NCI-H748 (cell line): ENCODE results near the gene OPRL1.
A peak's percentile ranks its signal among the peaks of the same experiment; 100 is the strongest.
"Not testable (repeated sequence)": the region's sequence is repeated elsewhere in the genome, so short reads cannot be mapped to it uniquely, and the experiment has no call there.

Experiments
- DNase-seq: peaks from one replicate; lab custom pipeline; 2025; ENCODE audit not compliant: unreplicated experiment; lab: John Stamatoyannopoulos, UW

Gene OPRL1

DNA sequence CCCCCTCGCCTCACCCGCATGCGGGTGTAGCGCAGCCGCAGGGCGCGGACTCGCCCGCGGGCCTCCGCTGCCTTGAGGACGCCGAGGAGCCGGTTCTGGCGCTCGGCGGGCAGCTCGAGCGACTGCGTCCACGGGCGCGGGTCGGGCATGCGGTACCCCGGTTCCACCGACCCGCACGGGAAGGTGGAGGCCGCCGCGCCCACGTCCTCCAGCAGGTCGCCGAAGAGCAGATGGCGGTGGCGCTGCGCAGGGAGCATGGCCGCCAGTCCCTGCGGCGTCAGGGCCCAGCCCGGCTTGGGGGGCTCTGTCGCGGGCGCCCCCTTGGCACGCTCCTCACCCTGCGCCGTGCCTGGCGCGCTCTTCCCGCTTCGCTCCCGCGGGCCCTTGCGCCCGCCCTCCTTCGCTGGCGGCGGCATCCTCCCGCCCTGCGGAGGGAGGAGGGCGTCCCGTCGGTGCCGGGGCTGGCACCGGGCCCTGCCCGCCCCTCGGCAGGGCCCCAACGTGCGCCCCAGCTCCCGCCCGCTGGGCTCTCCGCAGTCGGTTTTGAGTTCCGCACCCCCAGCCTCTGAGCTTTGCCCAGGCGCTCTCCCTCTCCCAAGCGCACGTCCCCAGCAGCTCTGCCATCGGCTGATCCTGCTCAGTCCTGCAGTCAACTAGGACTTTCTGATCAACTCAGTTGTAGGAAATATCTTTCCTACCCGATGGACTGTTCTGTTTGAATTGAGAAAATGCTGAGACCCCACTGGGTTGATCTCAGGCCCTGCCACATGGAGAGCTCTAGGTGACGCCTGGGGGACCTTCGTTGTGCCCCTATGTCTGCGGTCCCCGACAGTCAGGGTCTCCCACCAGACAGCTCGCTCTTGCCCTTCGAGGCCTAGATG is 4.2 kb downstream of the OPRL1 start, which contains the start of gene LKAAEAR1:
LKAAEAR1 (minus strand) TSS at position 595 of the 881 bp plus-strand sequence; CDS start at position 416, 179 bp downstream.
- DNase-seq: peak; percentile 38

DNA sequence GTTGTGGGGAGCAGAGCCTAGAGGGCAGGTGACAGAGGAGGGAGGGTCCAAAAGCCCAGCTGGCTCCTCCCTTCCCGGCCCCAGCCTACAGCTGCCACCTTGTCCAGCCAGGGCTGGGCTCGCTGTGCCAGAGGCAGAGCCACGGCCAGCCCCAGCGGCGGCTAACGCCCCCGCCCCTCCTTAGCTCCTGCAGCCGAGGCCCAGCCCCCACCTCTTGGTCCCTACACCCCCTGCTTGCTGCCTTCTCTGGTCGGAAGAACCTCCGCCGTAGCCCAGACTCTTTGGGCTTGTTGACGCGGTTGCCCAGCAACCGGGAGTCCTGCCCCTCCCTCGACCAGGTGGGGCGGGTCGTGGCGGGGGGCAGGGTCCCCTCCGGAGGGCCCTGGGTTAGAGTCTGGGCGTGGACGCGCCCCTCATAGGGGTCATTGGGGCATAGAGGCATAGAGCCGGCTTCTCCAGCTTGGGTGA is 4.8 kb downstream of the OPRL1 start:
- DNase-seq: peak; percentile 59

DNA sequence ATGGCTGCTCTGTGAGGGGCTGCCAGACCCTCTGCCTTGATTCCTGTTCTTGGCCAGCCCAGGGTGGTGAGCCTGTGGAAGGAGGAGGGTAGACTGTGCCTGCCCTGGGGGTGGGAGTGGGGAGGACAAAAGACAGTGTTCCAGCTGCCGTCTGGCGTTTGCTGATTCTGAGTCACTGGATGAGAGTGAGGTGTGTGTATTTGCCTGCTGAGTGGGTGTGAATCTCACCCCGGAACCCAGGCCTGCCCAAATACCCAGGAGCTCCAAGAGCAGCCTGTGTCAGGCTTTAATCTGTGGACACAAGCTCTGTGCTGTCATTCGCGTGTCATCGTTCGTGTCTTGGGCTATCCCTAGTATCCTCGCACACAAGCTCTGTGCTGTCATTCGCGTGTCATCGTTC is 6.9 kb downstream of the OPRL1 start:
- no peak for DNase-seq

DNA sequence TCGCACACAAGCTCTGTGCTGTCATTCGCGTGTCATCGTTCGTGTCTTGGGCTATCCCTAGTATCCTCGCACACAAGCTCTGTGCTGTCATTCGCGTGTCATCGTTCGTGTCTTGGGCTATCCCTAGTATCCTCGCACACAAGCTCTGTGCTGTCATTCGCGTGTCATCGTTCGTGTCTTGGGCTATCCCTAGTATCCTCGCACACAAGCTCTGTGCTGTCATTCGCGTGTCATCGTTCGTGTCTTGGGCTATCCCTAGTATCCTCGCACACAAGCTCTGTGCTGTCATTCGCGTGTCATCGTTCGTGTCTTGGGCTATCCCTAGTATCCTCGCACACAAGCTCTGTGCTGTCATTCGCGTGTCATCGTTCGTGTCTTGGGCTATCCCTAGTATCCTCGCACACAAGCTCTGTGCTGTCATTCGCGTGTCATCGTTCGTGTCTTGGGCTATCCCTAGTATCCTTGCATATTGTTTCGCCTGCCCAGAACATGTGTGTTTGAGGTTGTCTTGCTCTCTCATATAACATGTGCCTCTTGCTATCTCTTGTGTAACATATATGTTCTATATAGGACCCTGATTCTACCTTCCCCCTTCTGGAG is 7.4 kb downstream of the OPRL1 start:
- not testable (repeated sequence) for DNase-seq

DNA sequence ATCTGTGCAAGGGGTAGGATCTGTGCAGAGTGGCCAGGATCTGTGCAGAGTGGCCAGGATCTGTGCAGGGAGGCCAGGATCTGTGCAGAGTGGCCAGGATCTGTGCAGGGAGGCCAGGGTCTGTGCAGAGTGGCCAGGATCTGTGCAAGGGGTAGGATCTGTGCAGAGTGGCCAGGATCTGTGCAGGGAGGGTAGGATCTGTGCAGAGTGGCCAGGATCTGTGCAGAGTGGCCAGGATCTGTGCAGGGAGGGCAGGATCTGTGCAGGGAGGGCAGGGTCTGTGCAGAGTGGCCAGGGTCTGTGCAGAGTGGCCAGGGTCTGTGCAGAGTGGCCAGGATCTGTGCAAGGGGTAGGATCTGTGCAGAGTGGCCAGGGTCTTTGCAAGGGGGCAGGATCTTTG is 8.7 kb downstream of the OPRL1 start:
- not testable (repeated sequence) for DNase-seq

DNA sequence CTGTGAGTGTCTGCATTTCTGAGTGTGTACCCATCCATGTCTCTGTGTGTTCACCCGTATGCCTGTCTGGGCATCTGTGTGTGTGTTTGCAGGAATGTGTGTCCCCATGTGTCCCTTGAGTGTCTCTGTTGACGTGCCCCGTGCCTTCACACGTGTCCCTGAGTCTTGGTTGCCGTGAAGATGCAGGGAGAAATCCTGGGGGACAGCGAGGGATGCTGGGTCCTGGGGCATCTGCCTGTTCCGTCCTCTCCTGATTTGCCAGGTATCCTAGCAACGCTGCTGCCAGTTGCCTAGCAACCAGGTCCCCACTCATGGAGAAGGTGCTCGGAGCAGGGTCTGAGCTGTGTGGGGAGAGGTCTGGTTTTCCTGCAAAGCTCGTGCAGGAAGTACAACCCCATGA is 10.3 kb downstream of the OPRL1 start:
- peak; percentile 71 for DNase-seq

DNA sequence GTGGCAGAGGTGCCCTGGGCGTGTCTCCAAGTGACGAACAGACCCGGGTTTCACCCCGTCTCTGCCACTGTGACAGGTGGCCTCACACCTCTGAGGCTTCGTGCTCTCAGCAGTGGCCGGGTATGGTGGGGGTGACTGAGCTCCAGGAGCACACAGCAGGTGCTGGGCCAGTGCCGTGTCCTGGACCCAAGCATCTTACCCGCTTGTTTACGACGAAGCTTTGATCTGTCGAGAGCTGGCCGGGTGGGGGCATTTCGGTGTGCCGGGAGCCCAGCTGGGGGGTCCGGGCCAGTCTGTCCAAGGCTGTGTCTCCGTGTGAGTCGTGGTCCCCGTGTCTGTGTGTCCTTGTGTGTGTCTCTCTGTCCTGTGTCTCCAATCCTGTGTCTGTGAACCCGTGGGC is 11.5 kb downstream of the OPRL1 start:
- DNase-seq: no peak

DNA sequence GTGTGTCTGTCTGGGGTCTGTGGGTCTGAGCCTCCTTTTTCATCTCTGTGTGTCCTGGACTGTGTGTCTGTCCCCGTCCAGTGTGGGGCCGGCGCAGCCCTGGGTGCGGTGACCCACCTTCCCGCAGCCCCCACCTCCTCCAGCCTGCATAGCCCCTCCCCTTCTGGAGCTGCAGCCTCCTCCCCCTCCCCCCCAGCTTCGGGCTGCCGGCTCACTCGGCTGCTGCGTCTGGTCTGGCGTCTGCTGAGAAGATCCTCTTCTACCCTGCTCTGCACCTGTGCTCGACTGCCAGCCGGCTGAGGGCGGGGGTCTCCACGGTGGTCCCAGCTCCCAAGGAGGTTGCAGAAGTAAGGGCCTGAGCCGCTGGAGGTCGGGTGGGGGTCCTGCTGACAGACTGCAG is 11.9 kb downstream of the OPRL1 start:
- no peak for DNase-seq

DNA sequence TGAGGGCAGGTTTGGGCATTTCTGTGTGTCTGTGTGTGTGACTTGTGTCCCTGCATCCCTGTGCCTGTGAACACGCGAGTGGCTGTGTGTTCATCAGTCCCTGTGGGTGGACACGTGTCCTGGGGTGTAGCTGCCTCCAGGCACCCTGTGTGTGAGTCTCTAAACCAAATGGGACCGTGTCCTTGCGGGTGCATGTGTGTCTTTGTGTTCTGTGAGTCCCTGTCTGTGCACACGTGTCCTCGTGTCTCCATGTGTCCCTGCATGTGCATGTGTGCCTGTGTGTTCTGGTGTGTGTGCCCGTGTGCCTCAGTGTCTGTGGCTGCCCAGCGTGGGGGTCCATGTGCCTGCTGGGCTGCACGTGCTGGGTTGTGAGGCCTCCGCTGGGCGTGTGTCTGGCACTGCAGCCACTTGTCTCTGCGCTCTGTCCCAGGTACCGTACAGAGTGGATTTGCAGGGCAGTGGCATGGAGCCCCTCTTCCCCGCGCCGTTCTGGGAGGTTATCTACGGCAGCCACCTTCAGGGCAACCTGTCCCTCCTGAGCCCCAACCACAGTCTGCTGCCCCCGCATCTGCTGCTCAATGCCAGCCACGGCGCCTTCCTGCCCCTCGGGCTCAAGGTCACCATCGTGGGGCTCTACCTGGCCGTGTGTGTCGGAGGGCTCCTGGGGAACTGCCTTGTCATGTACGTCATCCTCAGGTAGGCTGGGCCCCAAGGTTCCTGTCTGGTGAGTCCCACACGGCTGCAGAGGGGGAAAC is 12.6 kb downstream of the OPRL1 start:
- no peak for DNase-seq

DNA sequence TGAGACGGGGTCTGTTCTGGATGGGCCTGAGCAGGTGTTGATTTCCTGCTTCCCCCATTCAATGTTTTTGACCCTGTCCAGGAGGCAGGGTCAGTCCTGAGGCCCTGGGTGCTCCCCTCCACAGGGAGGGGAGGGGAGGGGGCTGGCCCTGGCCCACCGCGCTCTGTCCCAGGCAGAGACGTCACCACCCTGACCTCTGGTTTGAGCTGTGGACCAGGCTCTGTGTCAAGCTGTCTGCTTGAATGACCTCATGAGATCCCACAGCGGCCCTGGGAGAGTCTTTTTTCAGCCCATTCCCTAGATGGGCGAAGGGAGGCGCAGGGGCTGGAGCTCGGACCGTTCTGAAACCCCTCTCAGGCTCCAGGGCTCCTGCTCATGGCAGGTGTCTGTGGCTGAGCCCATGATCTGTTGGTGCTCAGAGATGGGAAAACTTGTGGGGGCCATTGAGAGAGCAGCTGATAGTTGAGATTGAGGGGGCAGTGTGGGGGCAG is 13.2 kb downstream of the OPRL1 start:
- DNase-seq: no peak

DNA sequence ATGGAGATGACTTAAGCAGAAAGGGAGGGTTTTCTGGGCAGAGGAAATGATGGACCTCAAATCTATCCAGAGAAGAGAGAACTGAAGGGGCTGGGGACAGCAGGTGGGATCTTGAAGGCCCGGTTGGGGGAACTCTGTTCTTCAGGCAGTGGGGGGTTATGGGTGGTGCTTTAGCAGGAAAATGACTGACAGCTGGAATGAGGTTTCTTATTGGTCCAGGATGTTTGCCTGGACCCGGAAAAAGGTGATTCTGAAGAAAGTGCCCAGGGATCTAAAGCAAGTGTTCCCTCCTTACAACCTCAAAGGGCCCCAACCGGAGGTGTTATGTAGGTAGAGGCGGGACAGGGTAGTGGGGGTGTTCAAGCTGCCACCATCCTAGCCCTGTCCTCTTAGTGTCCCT is 15.6 kb downstream of the OPRL1 start:
- no peak for DNase-seq

DNA sequence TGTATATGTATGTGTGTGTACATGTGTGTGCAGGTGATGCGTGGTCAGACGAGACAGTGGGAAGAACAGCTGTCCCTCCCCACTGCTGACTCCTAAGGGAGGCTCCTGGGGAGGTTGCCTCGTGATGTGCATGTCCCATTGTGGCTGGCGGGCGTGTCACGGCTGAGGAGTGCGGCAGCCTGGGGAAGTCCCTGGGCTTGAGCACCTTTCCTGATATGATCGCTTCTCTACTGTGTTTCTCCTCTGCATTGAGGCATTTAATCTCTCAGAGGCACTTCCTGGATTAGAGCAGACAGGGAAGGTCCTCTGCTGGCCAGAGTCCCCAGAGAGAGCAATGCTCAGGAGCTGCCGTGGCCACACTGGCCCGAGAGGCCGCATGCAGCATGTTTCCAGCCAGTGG is 16.0 kb downstream of the OPRL1 start:
- DNase-seq: no peak

DNA sequence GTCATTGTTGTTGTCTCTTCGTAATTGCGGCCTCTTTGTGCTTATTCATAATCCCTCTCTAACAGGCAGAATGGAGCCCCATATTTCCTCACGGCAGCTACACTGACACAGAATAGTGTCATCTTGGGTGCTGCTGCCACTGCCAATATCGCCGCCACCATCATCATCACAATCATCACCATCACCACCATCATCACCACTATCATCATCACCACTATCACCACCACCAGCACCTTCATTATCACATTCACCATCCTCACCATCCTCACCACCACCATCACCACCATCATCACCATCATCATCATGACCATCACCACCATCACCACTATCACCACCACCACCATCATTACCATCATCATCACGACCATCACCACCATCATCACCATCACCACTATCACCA is 16.7 kb downstream of the OPRL1 start:
- no peak for DNase-seq

DNA sequence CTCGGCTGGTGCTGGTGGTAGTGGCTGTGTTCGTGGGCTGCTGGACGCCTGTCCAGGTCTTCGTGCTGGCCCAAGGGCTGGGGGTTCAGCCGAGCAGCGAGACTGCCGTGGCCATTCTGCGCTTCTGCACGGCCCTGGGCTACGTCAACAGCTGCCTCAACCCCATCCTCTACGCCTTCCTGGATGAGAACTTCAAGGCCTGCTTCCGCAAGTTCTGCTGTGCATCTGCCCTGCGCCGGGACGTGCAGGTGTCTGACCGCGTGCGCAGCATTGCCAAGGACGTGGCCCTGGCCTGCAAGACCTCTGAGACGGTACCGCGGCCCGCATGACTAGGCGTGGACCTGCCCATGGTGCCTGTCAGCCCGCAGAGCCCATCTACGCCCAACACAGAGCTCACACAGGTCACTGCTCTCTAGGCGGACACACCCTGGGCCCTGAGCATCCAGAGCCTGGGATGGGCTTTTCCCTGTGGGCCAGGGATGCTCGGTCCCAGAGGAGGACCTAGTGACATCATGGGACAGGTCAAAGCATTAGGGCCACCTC is 18.7 kb downstream of the OPRL1 start:
- no peak for DNase-seq

DNA sequence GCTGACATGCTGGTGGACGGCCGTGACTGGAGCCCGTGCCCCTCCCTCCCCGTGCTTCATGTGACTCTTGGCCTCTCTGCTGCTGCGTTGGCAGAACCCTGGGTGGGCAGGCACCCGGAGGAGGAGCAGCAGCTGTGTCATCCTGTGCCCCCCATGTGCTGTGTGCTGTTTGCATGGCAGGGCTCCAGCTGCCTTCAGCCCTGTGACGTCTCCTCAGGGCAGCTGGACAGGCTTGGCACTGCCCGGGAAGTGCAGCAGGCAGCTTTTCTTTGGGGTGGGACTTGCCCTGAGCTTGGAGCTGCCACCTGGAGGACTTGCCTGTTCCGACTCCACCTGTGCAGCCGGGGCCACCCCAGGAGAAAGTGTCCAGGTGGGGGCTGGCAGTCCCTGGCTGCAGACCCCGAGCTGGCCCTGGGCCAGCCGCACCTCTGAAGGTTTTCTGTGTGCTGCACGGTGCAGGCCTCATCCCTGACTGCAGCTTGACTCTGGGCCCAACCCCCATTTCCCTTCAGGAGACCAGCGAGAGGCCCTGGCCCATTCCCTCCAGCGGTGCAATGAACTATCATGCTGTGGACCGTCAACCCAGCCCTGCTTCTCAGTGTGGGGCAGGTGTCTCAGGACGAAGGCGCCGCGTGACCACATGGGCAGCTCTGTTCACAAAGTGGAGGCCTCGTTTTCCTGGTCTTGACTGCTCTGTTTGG is 19.4 kb downstream of the OPRL1 start:
- no peak for DNase-seq

DNA sequence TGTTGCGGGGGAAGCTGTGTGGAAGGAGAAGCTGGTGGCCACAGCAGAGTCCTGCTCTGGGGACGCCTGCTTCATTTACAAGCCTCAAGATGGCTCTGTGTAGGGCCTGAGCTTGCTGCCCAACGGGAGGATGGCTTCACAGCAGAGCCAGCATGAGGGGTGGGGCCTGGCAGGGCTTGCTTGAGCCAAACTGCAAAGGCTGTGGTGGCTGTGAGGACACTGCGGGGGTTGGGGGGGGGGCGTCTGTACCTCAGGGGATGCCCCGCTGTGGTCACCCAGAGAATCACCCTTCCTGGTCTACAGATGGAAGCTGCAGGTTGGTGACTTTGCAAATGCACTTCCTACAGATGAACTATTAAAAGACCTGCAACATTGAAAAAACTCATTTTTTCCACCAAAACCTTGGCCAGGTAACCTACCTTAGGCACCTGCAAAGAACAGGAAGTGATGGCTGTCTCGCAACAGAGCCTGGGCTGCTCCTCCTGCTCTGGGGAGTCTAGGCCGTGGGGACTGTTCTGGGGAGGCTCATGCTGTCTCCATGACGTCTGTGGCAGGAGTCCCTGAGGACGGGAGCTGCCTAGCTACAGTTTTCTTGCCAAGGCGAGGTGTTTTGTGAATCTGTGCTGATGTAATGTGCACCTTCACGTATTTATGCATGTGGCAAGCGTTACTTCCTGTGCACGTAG is 20.1 kb downstream of the OPRL1 start:
- no peak for DNase-seq

DNA sequence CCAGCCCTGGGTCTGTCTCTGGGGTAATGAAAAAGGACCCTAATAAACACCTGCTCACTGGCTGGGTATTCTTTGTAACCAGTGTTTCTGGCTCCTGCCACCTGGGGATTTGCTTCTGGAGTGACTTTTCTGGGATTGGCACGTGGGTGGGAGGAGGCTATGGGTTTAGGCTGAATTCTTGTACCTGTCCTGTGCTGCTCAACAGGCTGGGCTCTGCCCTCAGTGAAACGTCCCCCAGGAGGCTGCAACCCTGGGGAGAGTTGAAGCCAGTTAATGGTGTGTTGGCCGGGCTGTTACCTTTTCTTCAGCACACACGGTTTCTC is 20.6 kb downstream of the OPRL1 start:
- no peak for DNase-seq

DNA sequence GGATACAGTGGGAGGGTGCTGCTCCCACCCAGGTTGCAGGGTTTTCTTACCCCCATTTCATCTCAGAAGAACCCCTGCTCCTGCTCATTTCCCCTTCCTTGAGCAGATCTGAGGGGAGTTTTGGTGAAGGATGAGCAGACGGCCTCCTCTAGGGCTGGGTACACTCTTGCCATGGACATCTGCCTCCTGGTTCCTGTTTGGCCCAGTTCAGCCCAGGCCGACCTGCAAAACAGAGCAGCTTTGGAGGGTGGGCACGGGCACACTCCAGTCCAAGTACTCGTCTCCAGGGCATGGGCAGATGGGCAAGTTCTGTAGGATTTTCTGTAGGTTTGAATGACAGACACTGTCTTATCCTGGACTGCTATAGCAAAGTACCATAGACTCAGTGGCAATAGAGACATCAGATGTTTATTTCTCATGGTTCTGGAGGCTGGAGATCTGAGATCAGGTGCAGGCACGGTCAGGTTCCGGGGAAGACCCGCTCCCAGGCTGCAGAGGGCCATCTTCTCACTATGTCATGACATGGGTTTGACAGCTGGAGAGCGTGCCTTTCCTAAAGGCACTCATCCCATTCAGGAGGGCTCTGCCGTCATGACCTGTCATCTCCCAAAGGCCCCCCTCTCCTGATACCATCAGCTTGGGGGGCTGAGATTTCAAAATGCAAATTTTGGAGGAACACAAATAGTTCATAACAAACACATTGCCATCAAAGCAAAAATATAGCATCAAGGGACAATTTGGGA is 21.2 kb downstream of the OPRL1 start:
- DNase-seq: no peak
